Measurements from ENCODE around the gene CETN3.

- TF ChIP-seq CTCF (IDR thresholded peaks at IDR 0.05 in 2 of 3, conservative IDR thresholded peaks at IDR 0.05 in 1 of 3; ENCODE audit: borderline replicate concordance in 1 of 3, insufficient read depth in 1 of 3, low read depth in 2 of 3, low read length in 2 of 3) (no peak), CEBPB (IDR thresholded peaks at IDR 0.05; ENCODE audit: low read depth) (no peak)
Measured at GRCh38 chr5:90347462-90347861, 62.1 kb downstream of the CETN3 start.
